GM21723 (cell line): ENCODE data around the gene ZNF423.

Experiments used
- ATAC-seq: cut with Tn5 transposase; IDR thresholded peaks from one replicate; pipeline ENCODE4 v1.9.1; 2021; ENCODE audit warnings: mild to moderate bottlenecking, moderate library complexity; ENCODE audit not compliant: unreplicated experiment

Gene ZNF423

GRCh38 chr16:49786926-49787557 lies 68.9 kb downstream of the ZNF423 start:
- no peak for ATAC-seq

DNA sequence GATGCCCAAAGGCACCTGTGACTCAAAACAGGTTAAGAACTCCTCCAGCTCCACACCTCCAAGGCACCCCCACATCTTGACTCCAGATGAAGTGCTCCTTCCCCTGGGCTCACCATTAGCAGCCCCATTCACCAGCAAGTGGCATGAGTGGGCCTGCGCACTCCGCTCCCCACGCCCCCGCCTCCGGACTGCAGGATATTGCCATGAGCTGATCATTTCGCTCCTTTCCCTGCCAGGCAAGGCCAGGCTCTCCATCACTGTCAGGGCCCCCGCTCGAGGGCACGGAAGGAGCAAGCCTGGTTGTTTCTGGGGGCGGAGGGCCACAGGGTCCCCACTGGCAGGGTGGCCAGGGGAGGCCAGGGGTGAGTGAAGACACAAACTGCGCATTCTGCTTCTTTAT lies 69.9 kb downstream of the ZNF423 start:
- ATAC-seq = no peak

DNA sequence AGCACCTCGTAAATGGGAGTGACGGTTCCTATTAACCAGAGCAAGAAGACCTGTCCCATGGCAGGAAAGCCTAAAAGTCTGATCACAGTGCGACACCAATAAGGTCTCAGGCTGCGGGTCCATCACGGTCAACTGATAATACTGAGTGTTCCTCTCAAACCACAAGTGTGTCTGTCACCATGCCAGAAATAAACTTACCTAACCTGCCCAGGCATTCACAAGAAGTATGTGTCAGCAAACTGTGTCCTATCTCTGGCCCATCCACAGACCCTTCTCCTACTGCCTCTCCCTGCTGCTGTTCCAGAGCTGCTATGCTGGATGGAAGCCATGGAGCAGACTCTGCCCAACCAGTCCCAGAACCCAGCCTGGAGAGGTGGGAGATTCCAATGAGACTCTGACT lies 73.5 kb downstream of the ZNF423 start:
- no peak for ATAC-seq

GRCh38 chr16:49781401-49781800 lies 74.5 kb downstream of the ZNF423 start:
- ATAC-seq = no peak

GRCh38 chr16:49780433-49780832 lies 75.5 kb downstream of the ZNF423 start:
- ATAC-seq = no peak

DNA sequence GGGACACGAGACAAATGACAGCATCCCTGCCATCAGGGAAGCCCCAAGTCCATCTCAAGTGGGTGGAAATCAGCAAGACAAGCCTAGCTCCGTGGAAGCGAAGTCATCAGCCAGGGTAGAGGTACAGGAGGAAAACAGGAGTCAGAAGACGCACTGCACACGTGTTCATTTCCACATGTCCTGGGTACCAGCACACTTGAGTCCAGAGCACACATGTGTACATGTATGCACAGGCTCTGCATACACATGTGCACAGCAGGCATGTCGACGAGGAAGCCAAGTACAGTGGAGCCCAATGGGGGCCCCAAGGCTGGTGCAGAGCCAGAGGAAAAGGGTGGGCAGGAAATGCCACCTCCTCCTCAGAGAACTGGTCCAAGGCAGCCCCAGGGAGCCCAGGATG lies 75.9 kb downstream of the ZNF423 start:
- ATAC-seq = no peak

- ATAC-seq = no peak
Measured at GRCh38 chr16:49778202-49778930, 77.5 kb downstream of the ZNF423 start.

- no peak for ATAC-seq
Measured at GRCh38 chr16:49776734-49777133, 79.2 kb downstream of the ZNF423 start.

- ATAC-seq = no peak
Measured at GRCh38 chr16:49776085-49776595, 79.8 kb downstream of the ZNF423 start.

GRCh38 chr16:49775581-49775980 lies 80.3 kb downstream of the ZNF423 start:
- no peak for ATAC-seq

- ATAC-seq = no peak
Measured at GRCh38 chr16:49775018-49775417, 80.9 kb downstream of the ZNF423 start.

- no peak for ATAC-seq
Measured at GRCh38 chr16:49773534-49774475, 82.1 kb downstream of the ZNF423 start.

DNA sequence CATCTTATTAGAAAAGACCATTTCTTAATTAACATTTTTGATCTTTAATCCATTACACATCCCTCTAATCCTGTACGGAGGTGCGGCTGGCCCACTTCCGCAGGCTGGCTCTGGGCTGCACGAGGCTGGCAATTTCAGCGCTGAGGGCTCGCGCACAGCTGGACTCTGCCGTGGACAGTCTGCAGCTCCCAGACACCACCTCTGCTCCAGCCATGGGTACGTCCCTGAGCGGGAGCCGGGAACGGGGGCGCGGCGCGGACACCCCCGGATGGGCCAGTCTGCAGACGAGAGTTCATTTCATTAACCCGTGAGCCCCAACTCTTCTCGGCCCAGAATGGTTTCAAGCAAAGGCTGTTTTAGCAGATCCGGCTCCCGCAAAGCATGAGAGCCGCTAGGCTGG lies 87.9 kb downstream of the ZNF423 start:
- no peak for ATAC-seq

GRCh38 chr16:49767414-49767813 lies 88.5 kb downstream of the ZNF423 start:
- no peak for ATAC-seq

GRCh38 chr16:49766225-49766624 lies 89.7 kb downstream of the ZNF423 start:
- ATAC-seq = no peak

GRCh38 chr16:49763826-49764225 lies 92.1 kb downstream of the ZNF423 start:
- ATAC-seq = no peak

DNA sequence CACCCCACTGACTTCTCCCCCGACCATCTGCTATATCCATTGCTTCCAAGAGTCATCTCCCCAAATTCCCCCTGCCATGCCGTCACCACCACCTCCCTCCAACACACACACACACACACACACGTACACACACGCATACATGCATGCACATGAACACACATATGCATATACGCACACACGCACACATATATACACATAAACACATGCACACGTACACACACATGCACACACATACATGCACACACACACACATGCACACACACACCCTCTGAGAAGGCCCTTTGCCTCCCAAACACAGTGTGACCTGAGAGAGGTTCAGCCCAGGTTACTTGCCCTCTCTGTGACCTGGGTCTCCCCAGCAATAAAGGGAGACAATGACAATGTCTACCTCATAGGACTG lies 95.1 kb downstream of the ZNF423 start:
- no peak for ATAC-seq

DNA sequence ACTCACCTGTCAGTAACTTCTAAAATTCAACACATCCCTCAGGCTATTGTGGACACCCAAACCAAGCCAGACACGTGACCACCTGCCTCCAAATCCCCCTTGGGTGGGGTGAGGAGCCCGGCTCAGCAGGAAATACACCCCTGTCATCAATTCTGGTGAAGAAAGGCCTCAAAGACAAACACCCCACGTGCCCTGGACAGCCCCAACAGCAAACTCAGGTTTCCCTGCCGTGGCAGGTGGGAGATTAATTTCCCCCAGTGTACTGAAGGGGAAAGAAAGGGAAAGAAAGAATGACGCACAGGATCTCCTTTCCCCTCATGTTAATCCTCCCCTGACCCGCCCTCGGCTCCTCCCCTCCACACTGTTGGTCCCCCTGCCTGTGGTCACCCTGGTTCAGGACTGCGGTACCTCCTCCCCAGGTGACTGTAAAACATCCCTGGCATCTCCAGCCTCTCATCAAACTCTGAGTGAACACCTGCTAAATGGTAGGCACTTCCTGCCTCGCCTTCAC lies 98.3 kb downstream of the ZNF423 start:
- no peak for ATAC-seq

- no peak for ATAC-seq
Measured at GRCh38 chr16:49756775-49757558, 98.9 kb downstream of the ZNF423 start.

- no peak for ATAC-seq
Measured at GRCh38 chr16:49755716-49756505, 100.0 kb downstream of the ZNF423 start.
